Panc1 (cell line): ENCODE measurements around the gene NCK2. TPM values are rescaled to one million over a fixed set of nuclear protein-coding genes. Genes with fewer than 3 reads are reported as not detected.

Source experiments
- ATAC-seq: fragments of 200-7000 bp; cut with Tn5 transposase; 2 replicates; pipeline ENCODE4 v1.9.1; 2020; ENCODE audit warnings: mild to moderate bottlenecking, moderate library complexity
- BruUV-seq: library from RNA; stranded (reverse); fragments of 400-500 nt; replicated peaks from 2 replicates; lab custom pipeline; 2021; lab: Mats Ljungman, UMichigan
- CTCF ChIA-PET: fragments of 300-600 bp; sonication (Branson Sonifier 250); formaldehyde crosslinking; loops from one replicate; lab custom pipeline; 2022; ENCODE audit warnings: antibody characterized with exemption; lab: Charles Lee
- POLR2A ChIA-PET: fragments of 300-600 bp; sonication (Branson Sonifier 250); formaldehyde crosslinking; loops from one replicate; lab custom pipeline; 2022; ENCODE audit warnings: antibody characterized with exemption; lab: Charles Lee
- DNase-seq: peaks from one replicate; pipeline ENCODE4 v3.0.0-alpha.2; 2010; ENCODE audit warnings: low read depth, low spot score
- H3K27ac ChIP-seq: 2 replicates; pipeline ENCODE4 v1.5.1; 2011; ENCODE audit warnings: mild to moderate bottlenecking, low read length, inconsistent platforms
- H3K27me3 ChIP-seq: fragments of 200-500 bp; sonication (Bioruptor generic); 2 replicates; pipeline ENCODE4 v1.6.0; 2014; ENCODE audit warnings: low read length, inconsistent platforms; ENCODE audit not compliant: control insufficient read depth, insufficient read depth
- H3K36me3 ChIP-seq: fragments of 200-500 bp; sonication (Bioruptor generic); 2 replicates; pipeline ENCODE4 v1.5.1; 2014; ENCODE audit warnings: inconsistent platforms, mild to moderate bottlenecking, low read length, moderate library complexity; ENCODE audit not compliant: control insufficient read depth, insufficient read depth
- H3K4me1 ChIP-seq: 2 replicates; pipeline ENCODE4 v1.5.1; 2011; ENCODE audit warnings: inconsistent platforms, mild to moderate bottlenecking, low read length, moderate library complexity; ENCODE audit not compliant: control insufficient read depth, insufficient read depth
- H3K4me3 ChIP-seq, 2 experiments: 2 replicates each; pipeline ENCODE4 v1.5.1; 2011 to 2012; ENCODE audit warnings: low read depth in 2 of 2, low read length in 2 of 2, mild to moderate bottlenecking in 2 of 2, inconsistent platforms in 1 of 2, moderate library complexity in 1 of 2
- H3K9me3 ChIP-seq: fragments of 200-500 bp; sonication (Bioruptor generic); 2 replicates; pipeline ENCODE4 v1.5.1; 2014; ENCODE audit warnings: low read depth, mild to moderate bottlenecking, inconsistent platforms, low read length, moderate library complexity; ENCODE audit not compliant: control insufficient read depth, insufficient read depth
- CTCF ChIP-seq: fragments of 450-650 bp; IDR thresholded peaks from 2 replicates; pipeline ENCODE4 v1.5.1; 2017; ENCODE audit warnings: mild to moderate bottlenecking
- POLR2AphosphoS5 ChIP-seq: IDR thresholded peaks from 2 replicates; pipeline ENCODE4 v1.6.1; 2012; ENCODE audit warnings: mild to moderate bottlenecking, low read depth, low read length, moderate library complexity
- SIN3A ChIP-seq: IDR thresholded peaks from 2 replicates; pipeline ENCODE4 v1.6.1; 2012; ENCODE audit warnings: low read depth, mild to moderate bottlenecking, low read length, moderate library complexity, borderline replicate concordance; ENCODE audit not compliant: insufficient read depth
- TCF7L2 ChIP-seq: IDR thresholded peaks from 2 replicates; pipeline ENCODE4 v1.6.1; 2011; ENCODE audit warnings: mild to moderate bottlenecking, low read depth, low read length, inconsistent platforms
- in situ Hi-C: cut with HindIII; loops from 2 replicates; pipeline ENCODE4 v1.10.0; 2016; ENCODE audit warnings: low sequenced_read_pairs, low pct_unique_long_range_greater_than_20kb
- intact Hi-C: fragments of 100-400 bp; cut with micrococcal nuclease; formaldehyde crosslinking; loops from one replicate; pipeline ENCODE4 v1.10.0; 2022; ENCODE audit not compliant: unreplicated experiment
- total RNA-seq: library from RNA; stranded (reverse); gene quantifications from one replicate; pipeline ENCODE4 v1.2.1, GENCODE V29; 2021; ENCODE audit not compliant: unreplicated experiment
- TF ChIP-seq, protein P1 (sequence below), 2 experiments: IDR thresholded peaks; 2 replicates each; pipeline ENCODE4 v1.6.1; 2011 to 2012; ENCODE audit warnings: low read depth in 2 of 2, control low read depth in 1 of 2, low read length in 1 of 2, mild to moderate bottlenecking in 1 of 2, moderate library complexity in 1 of 2; ENCODE audit not compliant: insufficient read depth in 1 of 2

The NCK2 gene
- total RNA-seq, 1 experiment from 2014 or later: 60.7 TPM

DNA sequence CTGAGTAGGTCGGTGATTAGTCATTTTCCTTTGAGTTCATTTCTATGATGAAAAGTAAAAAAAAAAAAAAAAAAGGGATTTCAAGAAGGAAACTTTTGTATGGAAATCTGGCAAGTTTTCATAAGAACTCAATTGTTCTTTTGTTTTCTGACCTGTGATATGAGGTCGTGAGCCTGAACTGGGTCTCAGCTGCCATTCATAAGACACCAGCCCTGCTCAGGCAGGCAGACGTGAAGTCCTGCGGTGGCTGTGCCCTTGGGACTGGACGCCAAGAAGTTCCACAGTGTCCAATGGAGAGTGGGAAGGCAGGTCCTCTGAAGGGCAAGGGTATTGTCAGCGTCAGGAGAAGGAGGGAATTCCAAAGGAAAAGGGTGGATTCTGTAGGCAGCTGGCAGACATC is 183.9 kb downstream of the NCK2 start:
- Histone ChIP-seq H3K4me3 (no peak overlapping the region), H3K36me3 (no peaks in the 10 kb centered on the region), H3K4me1 (no peaks in the 10 kb centered on the region), H3K27me3 (no peaks in the 10 kb centered on the region), H3K9me3 (no peaks in the 10 kb centered on the region), H3K27ac (no peak overlapping the region)
- BruUV-seq: no TSS peak
- ChIA-PET POLR2A (no interaction called here), CTCF (interaction anchor here (0.5 kb wide), 1 partner anchor 583 kb away, joined by 3 read pairs; no protein-coding TSS in a partner anchor)
- intact Hi-C loops: no loop called here
- TF ChIP-seq SIN3A: no peak
- TF ChIP-seq, protein P1, sequence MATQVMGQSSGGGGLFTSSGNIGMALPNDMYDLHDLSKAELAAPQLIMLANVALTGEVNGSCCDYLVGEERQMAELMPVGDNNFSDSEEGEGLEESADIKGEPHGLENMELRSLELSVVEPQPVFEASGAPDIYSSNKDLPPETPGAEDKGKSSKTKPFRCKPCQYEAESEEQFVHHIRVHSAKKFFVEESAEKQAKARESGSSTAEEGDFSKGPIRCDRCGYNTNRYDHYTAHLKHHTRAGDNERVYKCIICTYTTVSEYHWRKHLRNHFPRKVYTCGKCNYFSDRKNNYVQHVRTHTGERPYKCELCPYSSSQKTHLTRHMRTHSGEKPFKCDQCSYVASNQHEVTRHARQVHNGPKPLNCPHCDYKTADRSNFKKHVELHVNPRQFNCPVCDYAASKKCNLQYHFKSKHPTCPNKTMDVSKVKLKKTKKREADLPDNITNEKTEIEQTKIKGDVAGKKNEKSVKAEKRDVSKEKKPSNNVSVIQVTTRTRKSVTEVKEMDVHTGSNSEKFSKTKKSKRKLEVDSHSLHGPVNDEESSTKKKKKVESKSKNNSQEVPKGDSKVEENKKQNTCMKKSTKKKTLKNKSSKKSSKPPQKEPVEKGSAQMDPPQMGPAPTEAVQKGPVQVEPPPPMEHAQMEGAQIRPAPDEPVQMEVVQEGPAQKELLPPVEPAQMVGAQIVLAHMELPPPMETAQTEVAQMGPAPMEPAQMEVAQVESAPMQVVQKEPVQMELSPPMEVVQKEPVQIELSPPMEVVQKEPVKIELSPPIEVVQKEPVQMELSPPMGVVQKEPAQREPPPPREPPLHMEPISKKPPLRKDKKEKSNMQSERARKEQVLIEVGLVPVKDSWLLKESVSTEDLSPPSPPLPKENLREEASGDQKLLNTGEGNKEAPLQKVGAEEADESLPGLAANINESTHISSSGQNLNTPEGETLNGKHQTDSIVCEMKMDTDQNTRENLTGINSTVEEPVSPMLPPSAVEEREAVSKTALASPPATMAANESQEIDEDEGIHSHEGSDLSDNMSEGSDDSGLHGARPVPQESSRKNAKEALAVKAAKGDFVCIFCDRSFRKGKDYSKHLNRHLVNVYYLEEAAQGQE (IDR thresholded peaks at IDR 0.05; ENCODE audit: insufficient read depth in 1 of 2, low read depth in 2 of 2, low read length in 1 of 2): no peak
- no peak for TF ChIP-seq CTCF
- no peak for TF ChIP-seq TCF7L2
- no peak for TF ChIP-seq POLR2AphosphoS5
- DNase-seq: no peak
- in situ Hi-C loops: no loop called here
- ATAC-seq: no peak

GRCh38 chr2:105929516-105929915 is 184.8 kb downstream of the NCK2 start:
- CTCF ChIA-PET: no interaction called here
- in situ Hi-C loops: no loop called here
- no peaks in the 10 kb centered on the region for H3K27me3 ChIP-seq
- H3K4me3 ChIP-seq: no peak overlapping the region
- POLR2A ChIA-PET: no interaction called here
- ATAC-seq: no peak
- no peaks in the 10 kb centered on the region for H3K36me3 ChIP-seq
- no peak overlapping the region for H3K27ac ChIP-seq
- H3K9me3 ChIP-seq: no peaks in the 10 kb centered on the region
- DNase-seq: no peak
- TF ChIP-seq CTCF (no peak), SIN3A (no peak), POLR2AphosphoS5 (no peak), TCF7L2 (no peak)
- TF ChIP-seq, protein P1 (IDR thresholded peaks at IDR 0.05; ENCODE audit: insufficient read depth in 1 of 2, low read depth in 2 of 2, low read length in 1 of 2): no peak
- intact Hi-C loops: no loop called here
- no TSS peak for BruUV-seq
- no peaks in the 10 kb centered on the region for H3K4me1 ChIP-seq
